ENCODE measurements around the gene CTNNA2. TPM values are rescaled to one million over a fixed set of nuclear protein-coding genes. Genes with fewer than 3 reads are reported as not detected.
"Not testable (repeated sequence)": the region's sequence is repeated elsewhere in the genome, so short reads cannot be mapped to it uniquely, and the experiment has no call there.

Gene CTNNA2
- total RNA-seq, 1 donor from 2014 or later, result 2.9 TPM

DNA sequence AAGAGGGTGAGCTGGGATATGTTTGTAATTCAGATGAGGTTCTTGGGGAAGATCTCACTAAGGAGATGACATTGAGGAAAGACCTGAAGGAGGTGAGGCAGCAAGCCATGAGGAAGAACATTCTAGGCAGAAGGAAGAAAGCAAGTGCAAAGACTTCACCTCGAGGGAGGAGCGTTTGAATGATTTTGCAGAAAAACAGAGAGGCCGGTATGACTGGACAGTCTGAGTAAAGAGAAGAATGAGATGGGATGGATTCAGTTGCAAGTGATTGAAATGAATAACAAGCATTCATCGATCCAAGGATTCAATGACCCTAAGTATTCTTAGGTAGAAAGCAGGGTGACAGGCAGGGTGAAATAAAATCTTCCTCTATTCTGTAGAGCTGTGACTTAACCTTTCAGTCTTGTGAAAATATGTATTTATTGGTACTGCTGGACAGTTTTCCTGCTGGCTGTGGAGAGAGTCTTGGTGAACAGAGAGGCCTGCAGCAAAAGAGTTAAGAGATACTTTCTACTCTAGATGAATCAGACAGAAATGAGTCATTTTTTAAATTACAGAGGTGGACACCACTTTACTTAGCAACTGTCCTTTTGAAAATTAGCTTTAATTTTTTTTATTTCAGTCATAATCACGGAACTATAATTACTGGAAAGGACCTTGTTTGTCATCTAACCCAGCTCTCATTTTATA lies 513.3 kb downstream of the CTNNA2 start:
- H3K27me3 Mint-ChIP-seq (ENCODE audit: low read depth), result no peaks in the 10 kb centered on the region
- no peak overlapping the region for H3K27ac Mint-ChIP-seq (ENCODE audit: unreplicated experiment)
- peaks cover 4% of the 10 kb centered on the region for H3K9me3 Mint-ChIP-seq
- DNase-seq (ENCODE audit: low read depth, low spot score), result no peak
- H3K4me3 Mint-ChIP-seq, result no peak overlapping the region
- TF ChIP-seq, protein P1, sequence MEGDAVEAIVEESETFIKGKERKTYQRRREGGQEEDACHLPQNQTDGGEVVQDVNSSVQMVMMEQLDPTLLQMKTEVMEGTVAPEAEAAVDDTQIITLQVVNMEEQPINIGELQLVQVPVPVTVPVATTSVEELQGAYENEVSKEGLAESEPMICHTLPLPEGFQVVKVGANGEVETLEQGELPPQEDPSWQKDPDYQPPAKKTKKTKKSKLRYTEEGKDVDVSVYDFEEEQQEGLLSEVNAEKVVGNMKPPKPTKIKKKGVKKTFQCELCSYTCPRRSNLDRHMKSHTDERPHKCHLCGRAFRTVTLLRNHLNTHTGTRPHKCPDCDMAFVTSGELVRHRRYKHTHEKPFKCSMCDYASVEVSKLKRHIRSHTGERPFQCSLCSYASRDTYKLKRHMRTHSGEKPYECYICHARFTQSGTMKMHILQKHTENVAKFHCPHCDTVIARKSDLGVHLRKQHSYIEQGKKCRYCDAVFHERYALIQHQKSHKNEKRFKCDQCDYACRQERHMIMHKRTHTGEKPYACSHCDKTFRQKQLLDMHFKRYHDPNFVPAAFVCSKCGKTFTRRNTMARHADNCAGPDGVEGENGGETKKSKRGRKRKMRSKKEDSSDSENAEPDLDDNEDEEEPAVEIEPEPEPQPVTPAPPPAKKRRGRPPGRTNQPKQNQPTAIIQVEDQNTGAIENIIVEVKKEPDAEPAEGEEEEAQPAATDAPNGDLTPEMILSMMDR (conservative IDR thresholded peaks at IDR 0.05), result no peak
- H3K36me3 Mint-ChIP-seq (ENCODE audit: low read depth), result no peaks in the 10 kb centered on the region
- no peaks in the 10 kb centered on the region for H3K4me1 Mint-ChIP-seq

DNA sequence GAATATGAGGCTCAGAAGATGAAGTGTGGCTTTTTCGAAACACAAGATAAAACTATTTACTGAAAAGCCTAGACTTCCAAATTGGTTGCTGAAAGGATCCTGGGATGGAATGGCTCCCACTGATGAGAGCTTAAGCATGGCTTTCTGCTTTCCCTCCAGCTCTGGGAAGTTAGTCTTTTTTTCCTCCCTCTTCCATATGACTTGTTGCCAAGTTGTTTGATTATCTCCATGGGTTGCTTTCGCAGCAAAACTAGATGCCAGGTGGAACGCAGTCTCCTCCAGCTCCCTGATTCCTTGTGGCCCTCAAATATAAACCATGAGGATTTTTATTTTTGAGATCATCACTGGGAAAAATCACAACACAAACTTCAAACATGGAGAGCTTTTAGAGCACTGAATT lies 515.2 kb downstream of the CTNNA2 start:
- Mint-ChIP-seq H3K9me3 (peaks cover 5% of the 10 kb centered on the region), H3K4me3 (no peak overlapping the region), H3K4me1 (no peaks in the 10 kb centered on the region), H3K27ac (ENCODE audit: unreplicated experiment) (no peak overlapping the region), H3K27me3 (ENCODE audit: low read depth) (no peaks in the 10 kb centered on the region), H3K36me3 (ENCODE audit: low read depth) (no peaks in the 10 kb centered on the region)
- TF ChIP-seq, protein P1 (conservative IDR thresholded peaks at IDR 0.05), result no peak
- DNase-seq (ENCODE audit: low read depth, low spot score), result no peak

DNA sequence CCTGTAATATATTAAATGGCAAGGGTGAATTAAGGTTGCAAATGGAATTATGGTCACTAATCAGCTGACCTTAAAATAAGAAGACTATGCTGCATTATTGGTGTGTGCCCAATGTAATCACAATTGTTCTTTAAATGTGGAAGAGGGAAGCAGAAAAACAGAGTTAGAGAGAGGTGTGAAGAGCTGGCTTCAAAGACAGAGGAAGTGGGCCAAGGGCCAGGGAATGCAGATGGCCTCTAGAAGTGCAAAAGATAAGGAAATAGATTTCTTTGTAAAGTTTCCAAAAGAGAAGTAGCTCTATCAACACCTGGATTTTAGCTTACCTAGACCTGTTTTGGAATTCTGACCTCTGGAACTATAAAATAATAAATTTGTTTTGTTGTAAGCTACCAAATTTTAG lies 515.7 kb downstream of the CTNNA2 start:
- H3K4me3 Mint-ChIP-seq, result no peak overlapping the region
- H3K4me1 Mint-ChIP-seq, result no peaks in the 10 kb centered on the region
- no peaks in the 10 kb centered on the region for H3K27me3 Mint-ChIP-seq (ENCODE audit: low read depth)
- H3K27ac Mint-ChIP-seq (ENCODE audit: unreplicated experiment), result no peak overlapping the region
- peaks cover 5% of the 10 kb centered on the region for H3K9me3 Mint-ChIP-seq
- no peak for DNase-seq (ENCODE audit: low read depth, low spot score)
- no peaks in the 10 kb centered on the region for H3K36me3 Mint-ChIP-seq (ENCODE audit: low read depth)
- TF ChIP-seq, protein P1 (conservative IDR thresholded peaks at IDR 0.05), result no peak

DNA sequence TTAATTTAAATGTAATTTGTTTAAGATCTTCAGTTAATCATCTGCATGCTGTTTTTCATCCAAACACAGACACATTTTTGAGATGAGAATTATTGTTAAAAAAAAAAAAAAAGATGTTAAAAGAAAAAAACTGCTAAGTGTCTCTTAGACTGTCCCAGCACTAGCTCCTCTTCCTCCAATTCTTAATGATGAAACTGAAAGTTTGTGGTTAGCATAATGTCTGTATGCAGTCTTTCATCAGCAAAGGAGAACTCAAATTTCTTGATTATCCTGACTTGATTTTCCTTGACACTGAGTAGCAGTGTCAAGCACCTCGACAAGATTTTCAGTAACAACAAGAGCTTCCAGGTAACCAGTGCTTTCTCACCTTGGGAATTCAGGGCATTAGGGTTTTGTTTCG lies 517.3 kb downstream of the CTNNA2 start:
- Mint-ChIP-seq H3K27ac (ENCODE audit: unreplicated experiment) (no peak overlapping the region), H3K9me3 (peaks cover 2% of the 10 kb centered on the region), H3K4me3 (no peak overlapping the region), H3K36me3 (ENCODE audit: low read depth) (no peaks in the 10 kb centered on the region), H3K4me1 (no peaks in the 10 kb centered on the region), H3K27me3 (ENCODE audit: low read depth) (no peaks in the 10 kb centered on the region)
- TF ChIP-seq, protein P1 (conservative IDR thresholded peaks at IDR 0.05), result no peak
- DNase-seq (ENCODE audit: low read depth, low spot score), result no peak

DNA sequence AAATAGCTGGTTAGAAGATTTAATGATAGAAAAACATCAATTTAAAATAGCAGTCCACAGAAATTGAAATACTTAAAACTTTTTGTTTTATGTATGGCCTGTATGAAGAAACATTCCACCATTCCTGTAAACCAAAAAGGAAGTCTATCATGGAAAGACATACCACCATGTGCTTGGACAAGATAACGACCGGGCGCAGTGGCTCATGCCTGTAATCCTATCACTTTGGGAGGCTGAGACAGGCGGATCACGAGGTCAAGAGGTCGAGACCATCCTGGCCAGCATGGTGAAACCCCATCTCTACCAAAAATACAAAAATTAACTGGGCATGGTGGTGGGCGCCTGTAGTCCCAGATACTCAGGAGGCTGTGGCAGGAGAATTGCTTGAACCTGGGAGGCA lies 519.8 kb downstream of the CTNNA2 start:
- not testable (repeated sequence) for H3K9me3 Mint-ChIP-seq; H3K27me3 Mint-ChIP-seq (ENCODE audit: low read depth); H3K4me3 Mint-ChIP-seq; H3K4me1 Mint-ChIP-seq; H3K27ac Mint-ChIP-seq (ENCODE audit: unreplicated experiment); H3K36me3 Mint-ChIP-seq (ENCODE audit: low read depth); DNase-seq (ENCODE audit: low read depth, low spot score)

DNA sequence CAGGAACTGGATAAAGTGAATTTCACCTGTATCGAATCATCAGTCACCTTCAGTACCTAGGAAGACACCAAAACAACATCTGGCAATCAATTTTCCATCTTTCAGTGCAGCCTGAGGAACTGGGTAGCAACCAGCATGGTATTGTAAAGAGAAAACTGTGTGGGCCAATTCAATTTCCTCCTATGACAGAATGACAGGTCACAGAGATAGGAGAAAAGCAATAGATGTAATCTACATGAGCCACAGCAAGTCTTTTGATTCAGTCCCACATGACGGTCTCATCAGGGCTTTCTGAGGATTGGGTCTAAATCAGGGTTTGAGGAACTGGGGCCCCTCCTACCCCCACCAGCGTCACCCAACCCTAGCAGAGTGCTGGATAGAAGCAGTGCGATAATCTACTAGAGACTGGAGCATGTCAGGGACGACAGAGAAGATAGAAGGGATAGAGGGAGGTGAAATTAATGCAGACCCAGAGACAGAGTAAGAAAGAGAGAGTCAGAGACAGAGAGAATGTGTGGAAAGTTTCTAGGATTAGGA lies 523.0 kb downstream of the CTNNA2 start:
- Mint-ChIP-seq H3K4me3 (no peak overlapping the region), H3K9me3 (peaks cover 2% of the 10 kb centered on the region), H3K36me3 (ENCODE audit: low read depth) (no peaks in the 10 kb centered on the region), H3K27me3 (ENCODE audit: low read depth) (peaks cover 3% of the 10 kb centered on the region), H3K4me1 (no peaks in the 10 kb centered on the region), H3K27ac (ENCODE audit: unreplicated experiment) (no peak overlapping the region)
- TF ChIP-seq, protein P1 (conservative IDR thresholded peaks at IDR 0.05), result no peak
- DNase-seq (ENCODE audit: low read depth, low spot score), result no peak
